GM12872 (cell line): ENCODE data around the gene TTL.

Experiments used
- TF ChIP-seq, protein P1 (sequence below): IDR thresholded peaks from 3 replicates; pipeline ENCODE4 v1.5.1; 2011; ENCODE audit warnings: low read depth, mild to moderate bottlenecking, low read length, moderate library complexity; ENCODE audit not compliant: insufficient read depth

The TTL gene

DNA sequence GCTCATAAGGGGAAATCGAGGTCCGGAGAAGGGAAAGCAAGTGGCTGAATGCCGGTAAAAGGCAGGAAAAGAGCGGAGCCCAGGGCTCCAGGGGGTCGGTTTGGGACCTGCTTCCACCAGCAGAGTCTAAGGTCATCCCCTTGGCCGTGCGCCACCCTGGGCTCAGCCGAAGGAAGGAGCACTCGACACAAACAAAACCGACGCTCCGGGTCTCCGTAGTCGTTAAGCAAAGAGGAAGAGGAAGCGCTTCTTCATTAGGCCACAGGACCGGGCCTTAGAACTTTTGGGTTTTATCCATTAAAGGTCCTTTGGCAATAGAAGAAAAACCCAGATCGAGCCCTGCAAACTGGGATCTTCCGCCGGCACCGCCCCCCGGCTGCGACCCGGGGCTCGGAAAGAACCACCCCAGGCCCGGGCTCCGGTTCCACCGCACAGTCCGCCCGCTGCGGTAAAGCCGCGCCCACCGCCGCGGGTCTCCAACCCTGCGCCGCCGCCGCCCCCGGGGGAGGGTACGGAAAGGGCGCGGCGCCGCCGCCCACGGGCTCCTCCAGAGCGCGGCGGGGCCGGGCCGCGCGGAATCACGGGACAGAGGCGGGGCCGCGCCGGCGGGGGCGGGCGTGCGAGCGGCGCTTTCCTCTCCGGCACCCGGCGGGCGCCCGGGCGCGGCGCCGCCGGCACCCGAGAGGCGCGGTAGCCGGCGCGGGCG lies at the start of gene TTL:
TSS of gene TTL (plus strand) at position 629 of the 706 bp plus-strand sequence. CDS start 189 bp downstream, outside the sequence.
- TF ChIP-seq, protein P1, sequence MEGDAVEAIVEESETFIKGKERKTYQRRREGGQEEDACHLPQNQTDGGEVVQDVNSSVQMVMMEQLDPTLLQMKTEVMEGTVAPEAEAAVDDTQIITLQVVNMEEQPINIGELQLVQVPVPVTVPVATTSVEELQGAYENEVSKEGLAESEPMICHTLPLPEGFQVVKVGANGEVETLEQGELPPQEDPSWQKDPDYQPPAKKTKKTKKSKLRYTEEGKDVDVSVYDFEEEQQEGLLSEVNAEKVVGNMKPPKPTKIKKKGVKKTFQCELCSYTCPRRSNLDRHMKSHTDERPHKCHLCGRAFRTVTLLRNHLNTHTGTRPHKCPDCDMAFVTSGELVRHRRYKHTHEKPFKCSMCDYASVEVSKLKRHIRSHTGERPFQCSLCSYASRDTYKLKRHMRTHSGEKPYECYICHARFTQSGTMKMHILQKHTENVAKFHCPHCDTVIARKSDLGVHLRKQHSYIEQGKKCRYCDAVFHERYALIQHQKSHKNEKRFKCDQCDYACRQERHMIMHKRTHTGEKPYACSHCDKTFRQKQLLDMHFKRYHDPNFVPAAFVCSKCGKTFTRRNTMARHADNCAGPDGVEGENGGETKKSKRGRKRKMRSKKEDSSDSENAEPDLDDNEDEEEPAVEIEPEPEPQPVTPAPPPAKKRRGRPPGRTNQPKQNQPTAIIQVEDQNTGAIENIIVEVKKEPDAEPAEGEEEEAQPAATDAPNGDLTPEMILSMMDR, result no peak

DNA sequence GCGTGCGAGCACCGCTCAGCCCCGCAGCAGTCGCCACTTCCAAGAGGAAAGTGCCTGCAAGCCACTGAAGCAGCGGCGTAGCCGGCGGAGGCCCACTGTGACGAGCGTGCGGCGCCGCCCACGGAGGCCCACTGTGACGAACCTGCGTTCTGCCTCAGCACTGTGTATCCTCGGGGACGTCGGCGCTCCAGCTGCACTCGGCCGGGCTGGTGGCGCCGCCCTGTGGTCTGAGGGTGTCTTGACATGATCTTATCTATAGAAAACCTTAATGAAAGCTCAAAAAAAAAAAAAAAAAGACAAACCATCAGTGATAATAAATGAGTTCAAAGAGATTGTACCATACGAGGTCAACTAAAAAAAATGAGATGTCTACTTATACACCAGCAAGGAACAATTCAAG lies 48.5 kb upstream of the TTL start, which contains the start of gene RGPD8:
TSS of gene RGPD8 (minus strand) at position 166 of the 400 bp plus-strand sequence. CDS start 192 bp downstream, outside the sequence.
- TF ChIP-seq, protein P1, result peak; percentile 43; the same call in 2 of the 3 replicates

DNA sequence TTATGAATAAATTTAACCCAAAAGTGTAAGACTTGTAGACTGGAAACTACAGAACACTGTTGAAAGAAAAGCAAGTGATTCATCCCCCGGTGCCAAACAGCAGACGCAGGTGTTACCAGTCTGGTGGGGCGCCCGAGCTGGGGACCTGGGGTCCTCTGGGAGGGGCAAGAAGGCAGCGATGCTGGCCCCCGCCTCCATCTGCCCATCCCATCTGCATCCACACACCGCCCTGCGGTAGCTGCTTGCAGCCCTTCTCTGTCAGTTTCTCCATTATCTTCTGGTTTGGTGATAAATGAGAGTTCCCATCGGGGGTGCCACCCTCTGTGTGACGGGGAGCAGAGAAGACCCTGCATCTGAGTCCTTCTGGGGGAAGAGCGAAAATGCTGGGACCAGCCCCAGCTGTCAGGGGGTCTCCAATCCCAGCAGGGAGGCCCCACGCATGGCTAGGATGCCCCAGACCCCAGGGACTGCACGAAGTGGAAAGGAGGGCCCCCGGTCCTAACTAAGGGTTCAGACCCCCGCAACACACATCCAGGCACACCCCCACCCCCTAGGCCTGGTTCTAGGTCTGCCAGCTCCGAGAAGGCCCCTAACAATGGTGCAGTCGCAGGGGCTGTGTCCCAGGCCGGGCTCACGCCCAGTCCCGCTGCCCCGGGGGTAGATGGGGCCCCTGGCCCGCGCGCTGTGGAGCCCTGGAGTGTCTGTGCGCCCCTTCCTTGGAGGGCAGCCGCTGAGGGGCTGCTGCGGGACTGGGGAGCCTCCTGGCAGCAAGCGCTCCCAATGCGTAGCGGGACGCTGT lies 47.8 kb upstream of the TTL start:
- TF ChIP-seq, protein P1, result no peak

DNA sequence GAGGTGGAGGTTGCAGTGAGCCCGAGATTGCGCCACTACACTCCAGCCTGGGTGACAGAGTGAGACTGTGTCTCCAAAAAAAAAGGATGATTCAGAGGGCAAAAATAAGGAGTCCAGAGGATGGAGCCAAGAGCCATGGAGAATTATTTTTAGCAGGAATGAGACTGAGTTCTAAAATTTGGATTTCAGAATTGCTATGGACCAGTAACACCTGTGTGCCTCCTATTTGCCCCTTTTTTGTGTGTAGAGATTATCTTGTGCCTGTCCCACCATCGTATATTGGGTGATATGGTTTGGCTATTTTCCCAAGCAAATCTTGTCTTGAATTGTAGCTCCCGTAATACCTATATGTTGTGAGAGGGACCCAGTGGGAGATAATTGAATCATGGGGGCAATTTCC lies 32.1 kb upstream of the TTL start:
- TF ChIP-seq, protein P1, result no peak

DNA sequence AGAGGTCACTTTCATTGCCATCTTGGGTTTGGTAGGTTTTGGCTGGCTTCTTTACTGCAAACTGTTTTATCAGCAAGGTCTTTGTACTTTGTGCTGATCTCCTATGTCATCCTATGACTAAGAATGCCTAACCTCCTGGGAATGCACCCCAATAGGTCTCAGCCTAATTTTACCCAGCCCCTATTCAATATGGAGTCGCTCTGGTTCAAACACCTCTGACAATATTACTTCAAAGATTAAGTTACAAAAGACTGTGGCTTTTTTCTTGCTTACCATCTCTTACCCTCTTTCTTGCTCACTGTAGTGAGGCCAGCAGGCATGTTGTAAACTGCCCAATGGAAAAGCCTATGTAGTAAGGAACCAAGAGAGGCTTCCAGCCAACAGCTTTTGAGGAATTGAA lies 30.6 kb upstream of the TTL start:
- TF ChIP-seq, protein P1, result no peak

DNA sequence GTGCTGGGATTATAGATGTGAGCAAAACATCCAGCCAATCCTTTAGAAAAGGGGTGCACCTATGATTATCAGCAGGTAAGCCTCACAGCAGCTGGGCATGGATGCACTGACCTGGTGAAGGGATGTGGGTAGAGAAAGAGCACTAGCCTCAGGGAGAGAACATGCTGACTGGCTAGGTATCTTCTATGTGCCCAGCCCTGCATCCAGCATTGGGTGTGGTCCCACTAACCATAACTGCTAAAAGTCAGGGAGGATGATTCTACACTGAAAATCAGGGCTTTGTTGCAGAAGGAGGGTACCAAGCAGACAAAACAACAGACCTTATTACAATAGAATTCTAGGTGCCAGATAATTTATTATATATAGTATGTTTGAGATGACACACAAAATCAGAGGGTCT lies 27.4 kb upstream of the TTL start:
- TF ChIP-seq, protein P1, result no peak

DNA sequence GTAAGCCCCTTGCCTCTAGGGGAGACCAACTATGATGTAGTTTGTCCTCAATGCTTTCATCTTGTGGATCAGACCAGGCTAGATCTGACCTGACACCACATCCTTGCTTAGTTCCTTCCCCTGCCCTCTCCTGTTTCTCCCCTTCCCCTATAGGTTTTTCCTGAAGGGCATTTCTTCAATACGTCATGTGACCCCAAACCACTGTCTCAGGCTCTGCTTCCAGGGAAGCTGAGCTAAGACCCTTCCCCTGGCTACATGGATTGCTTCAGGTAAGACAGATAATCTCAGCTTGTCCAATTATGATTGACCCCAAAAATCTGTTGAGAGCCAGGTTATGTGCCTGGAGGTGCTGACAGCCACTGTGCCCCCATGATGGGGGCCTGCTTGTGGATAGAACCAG lies 22.6 kb upstream of the TTL start:
- TF ChIP-seq, protein P1, result no peak
